GM06990 (cell line): ENCODE data around the gene OPRD1.
"Not testable (repeated sequence)": the region's sequence is repeated elsewhere in the genome, so short reads cannot be mapped to it uniquely, and the experiment has no call there.

Source experiments
- DNase-seq: peaks from one replicate; pipeline ENCODE4 v3.0.0-alpha.2; 2011; ENCODE audit not compliant: insufficient read length; ENCODE audit errors: extremely low read depth
- H3K27me3 ChIP-seq: replicated peaks from 2 replicates; pipeline ENCODE4 v1.6.0; 2011; ENCODE audit warnings: low read length; ENCODE audit not compliant: control insufficient read depth, insufficient read depth
- H3K36me3 ChIP-seq: 2 replicates; pipeline ENCODE4 v1.5.1; 2011; ENCODE audit warnings: low read length; ENCODE audit not compliant: control insufficient read depth, insufficient read depth
- H3K4me3 ChIP-seq: replicated peaks from 2 replicates; pipeline ENCODE4 v1.5.1; 2011; ENCODE audit warnings: low read depth, mild to moderate bottlenecking, control low read depth, low read length
- TF ChIP-seq, protein P1 (sequence below): IDR thresholded peaks from 2 replicates; pipeline ENCODE4 v1.5.1; 2011; ENCODE audit warnings: low read length, control low read depth, mild to moderate bottlenecking, inconsistent platforms; ENCODE audit not compliant: insufficient read depth, poor library complexity, severe bottlenecking

Gene OPRD1

DNA sequence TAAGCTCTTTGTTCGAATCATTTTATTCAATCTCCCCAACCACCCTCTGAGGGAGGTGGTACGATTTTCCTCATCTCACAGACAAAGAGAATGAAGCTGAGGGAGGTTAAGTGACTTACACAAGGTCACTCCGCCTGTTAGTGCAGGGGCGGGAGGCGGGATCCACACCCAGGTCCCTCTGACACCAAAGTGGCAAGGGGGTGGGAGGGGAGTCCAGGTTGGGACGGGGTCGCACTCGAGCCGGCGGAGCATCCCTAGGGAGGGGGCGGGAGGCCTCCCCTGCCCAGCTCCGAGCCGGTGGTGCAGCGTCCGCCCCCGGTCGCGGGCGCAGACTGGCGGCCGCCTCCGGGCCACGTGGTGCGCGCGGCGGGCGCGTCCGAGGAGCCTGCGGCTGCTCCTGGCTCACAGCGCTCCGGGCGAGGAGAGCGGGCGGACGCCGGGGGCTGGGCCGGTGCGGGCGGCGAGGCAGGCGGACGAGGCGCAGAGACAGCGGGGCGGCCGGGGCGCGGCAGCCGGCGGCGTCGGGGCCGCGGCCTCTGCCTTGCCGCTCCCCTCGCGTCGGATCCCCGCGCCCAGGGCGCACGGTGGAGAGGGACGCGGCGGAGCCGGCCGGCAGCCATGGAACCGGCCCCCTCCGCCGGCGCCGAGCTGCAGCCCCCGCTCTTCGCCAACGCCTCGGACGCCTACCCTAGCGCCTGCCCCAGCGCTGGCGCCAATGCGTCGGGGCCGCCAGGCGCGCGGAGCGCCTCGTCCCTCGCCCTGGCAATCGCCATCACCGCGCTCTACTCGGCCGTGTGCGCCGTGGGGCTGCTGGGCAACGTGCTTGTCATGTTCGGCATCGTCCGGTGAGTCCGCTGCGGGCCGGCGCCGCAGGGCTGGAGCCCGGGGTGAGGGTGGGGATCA is at the start of gene OPRD1:
TSS of gene OPRD1 (plus strand) at position 405 of the 903 bp plus-strand sequence. CDS start at position 619, 214 bp downstream.
- no peak within 1 kb of the TSS for H3K4me3 ChIP-seq
- no peaks in the 10 kb centered on the region for H3K36me3 ChIP-seq
- H3K27me3 ChIP-seq: peaks cover 2% of the 10 kb centered on the region; the same call in 1 of the 2 replicates
- TF ChIP-seq, protein P1, sequence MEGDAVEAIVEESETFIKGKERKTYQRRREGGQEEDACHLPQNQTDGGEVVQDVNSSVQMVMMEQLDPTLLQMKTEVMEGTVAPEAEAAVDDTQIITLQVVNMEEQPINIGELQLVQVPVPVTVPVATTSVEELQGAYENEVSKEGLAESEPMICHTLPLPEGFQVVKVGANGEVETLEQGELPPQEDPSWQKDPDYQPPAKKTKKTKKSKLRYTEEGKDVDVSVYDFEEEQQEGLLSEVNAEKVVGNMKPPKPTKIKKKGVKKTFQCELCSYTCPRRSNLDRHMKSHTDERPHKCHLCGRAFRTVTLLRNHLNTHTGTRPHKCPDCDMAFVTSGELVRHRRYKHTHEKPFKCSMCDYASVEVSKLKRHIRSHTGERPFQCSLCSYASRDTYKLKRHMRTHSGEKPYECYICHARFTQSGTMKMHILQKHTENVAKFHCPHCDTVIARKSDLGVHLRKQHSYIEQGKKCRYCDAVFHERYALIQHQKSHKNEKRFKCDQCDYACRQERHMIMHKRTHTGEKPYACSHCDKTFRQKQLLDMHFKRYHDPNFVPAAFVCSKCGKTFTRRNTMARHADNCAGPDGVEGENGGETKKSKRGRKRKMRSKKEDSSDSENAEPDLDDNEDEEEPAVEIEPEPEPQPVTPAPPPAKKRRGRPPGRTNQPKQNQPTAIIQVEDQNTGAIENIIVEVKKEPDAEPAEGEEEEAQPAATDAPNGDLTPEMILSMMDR: no peak
- peak; percentile 25 for DNase-seq

DNA sequence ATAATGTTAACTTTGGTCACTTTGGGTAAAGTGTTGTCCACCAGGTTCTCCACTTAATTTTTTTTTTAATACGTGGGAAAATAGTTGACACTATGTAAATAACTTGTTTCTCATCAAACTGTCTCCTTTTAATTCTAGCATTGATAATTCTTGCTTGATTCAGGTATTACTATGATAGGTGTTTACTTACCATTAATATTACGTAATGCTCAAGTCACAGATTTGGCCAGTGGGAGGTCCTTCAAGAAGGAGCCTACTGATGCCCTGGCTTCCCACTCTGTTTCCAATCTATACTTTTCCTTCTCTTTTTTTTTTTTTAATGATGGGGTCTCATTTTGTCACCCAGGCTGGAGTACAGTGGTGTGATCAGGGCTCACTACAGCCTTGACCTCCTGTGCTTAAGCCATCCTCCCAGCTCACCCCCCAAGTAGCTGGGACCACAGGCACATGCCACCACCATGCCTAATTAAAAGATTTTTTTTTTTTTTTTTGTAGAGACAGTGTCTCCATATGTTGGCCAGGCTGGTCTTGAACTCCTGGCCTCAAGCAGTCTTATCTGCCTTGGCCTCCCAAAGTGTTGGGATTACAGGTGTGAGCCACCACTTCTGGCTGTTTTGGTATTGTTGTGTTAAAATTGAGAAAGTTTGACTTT is 45.3 kb upstream of the OPRD1 start:
- TF ChIP-seq, protein P1: no peak
- H3K27me3 ChIP-seq: no peaks in the 10 kb centered on the region
- no peak for DNase-seq
- H3K36me3 ChIP-seq: peaks cover 5% of the 10 kb centered on the region
- H3K4me3 ChIP-seq: no peak overlapping the region

DNA sequence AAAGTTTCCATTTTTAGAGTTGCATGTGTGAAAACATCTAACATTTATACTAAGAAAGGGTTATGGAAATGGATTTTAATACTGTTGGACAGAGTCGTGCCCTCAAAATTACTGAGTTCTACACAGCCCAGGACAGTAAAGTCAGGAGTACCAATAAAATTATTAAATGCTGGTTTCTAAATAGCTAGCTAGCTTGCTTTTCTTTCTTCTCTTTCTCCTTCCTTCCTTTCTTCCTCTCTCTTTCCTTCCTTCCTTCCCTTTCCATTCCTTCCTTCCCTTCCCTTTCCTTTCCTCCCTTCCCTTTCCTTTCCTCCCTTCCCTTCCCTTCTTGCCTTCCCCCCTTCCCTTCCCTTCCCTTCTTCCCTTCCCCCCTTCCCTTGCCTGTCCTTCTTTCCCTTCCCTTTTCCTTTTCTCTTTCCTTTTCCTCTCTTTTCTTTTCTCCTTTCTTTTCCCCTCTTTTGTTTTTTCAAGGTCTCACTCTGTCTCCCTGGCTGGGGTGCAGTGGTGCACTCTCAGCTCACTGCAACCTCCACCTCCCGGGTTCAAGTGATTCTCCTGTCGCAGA is 41.3 kb upstream of the OPRD1 start:
- H3K27me3 ChIP-seq: no peaks in the 10 kb centered on the region
- DNase-seq: no peak
- TF ChIP-seq, protein P1: no peak
- H3K36me3 ChIP-seq: peaks cover 7% of the 10 kb centered on the region
- no peak overlapping the region for H3K4me3 ChIP-seq

DNA sequence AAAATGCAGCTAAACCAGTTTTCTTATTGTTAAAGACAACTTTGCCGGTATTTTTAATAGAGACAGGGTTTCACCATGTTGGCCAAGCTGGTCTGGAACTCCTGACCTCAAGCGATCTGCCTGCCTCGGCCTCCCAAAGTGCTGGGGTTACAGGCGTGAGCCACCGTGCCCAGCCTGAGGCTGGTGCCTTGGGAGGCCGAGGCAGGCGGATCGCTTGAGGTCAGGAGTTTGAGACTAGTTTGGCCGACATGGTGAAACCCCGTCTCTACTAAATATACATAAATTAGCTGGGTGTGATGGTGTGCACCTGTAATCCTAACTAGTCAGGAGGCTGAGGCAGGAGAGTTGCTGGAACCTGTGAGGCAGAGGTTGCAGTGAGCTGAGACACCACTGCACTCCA is 40.0 kb upstream of the OPRD1 start:
- not testable (repeated sequence) for H3K4me3 ChIP-seq, H3K36me3 ChIP-seq, H3K27me3 ChIP-seq, DNase-seq

DNA sequence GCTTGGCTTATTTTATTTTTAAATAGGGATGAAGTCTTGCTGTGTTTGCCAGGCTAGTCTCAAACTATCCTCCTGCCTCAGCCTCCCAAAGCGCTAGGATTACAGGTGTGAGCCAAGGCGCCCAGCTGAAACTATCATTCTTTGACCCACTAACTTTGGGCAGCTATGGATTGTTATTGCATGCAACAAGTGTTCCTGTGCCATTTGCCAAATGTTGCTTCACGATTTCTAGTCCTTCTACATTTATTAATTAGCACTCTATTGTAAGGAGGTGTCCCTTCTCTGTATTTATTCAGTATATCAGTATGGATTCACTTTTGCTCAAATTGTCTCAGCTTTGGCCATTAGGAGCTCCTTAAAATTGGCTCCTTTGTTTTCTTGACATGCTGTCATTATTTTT is 38.9 kb upstream of the OPRD1 start:
- DNase-seq: no peak
- Histone ChIP-seq H3K27me3 (no peaks in the 10 kb centered on the region), H3K36me3 (peaks cover 3% of the 10 kb centered on the region), H3K4me3 (no peak overlapping the region)
- TF ChIP-seq, protein P1: no peak
